ENCODE measurements around the gene VWA5A. TPM values are rescaled to one million over a fixed set of nuclear protein-coding genes. Genes with fewer than 3 reads are reported as not detected.
A peak's percentile ranks its signal among the peaks of the same experiment; 100 is the strongest.
"Not testable (repeated sequence)": the region's sequence is repeated elsewhere in the genome, so short reads cannot be mapped to it uniquely, and the experiment has no call there.

VWA5A gene
- total RNA-seq, 1 experiment from 2014 or later: 24.8 TPM

DNA sequence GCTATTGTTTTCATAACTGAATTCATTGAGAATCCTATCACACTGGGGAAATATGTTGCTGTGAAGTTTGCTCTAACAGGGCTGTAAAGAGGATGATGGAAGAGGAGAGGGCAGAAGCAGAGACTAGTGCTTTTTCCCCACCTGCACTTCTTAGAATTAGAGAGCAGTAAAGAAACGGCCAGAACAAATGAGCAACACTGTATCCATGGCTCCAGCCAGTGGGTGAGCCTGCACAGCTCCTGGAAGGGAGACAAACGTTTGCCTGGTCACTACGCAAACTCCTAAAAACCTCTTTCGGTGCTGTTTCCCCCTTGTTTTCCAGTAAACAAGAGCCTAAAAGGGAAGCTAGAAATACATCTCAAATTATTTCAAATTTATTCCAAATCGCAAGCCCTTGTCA lies 45.7 kb downstream of the VWA5A start:
- Histone ChIP-seq H3K4me3 (no peak overlapping the region), H3K27me3 (replicated peaks) (no peaks in the 10 kb centered on the region), H3K27ac (no peak overlapping the region), H3K36me3 (no peaks in the 10 kb centered on the region), H3K9me3 (replicated peaks) (no peaks in the 10 kb centered on the region), H3K4me1 (replicated peaks) (no peaks in the 10 kb centered on the region)
- DNase-seq (ENCODE audit: low read depth in 1 of 2, low spot score in 2 of 2): no peak

- Histone ChIP-seq H3K9me3 (replicated peaks) (no peaks in the 10 kb centered on the region), H3K36me3 (no peaks in the 10 kb centered on the region), H3K4me1 (replicated peaks) (no peaks in the 10 kb centered on the region), H3K27me3 (replicated peaks) (no peaks in the 10 kb centered on the region), H3K27ac (no peak overlapping the region), H3K4me3 (no peak overlapping the region)
- no peak for DNase-seq (ENCODE audit: low read depth in 1 of 2, low spot score in 2 of 2)
These were observed 52.6 kb downstream of the VWA5A start for GRCh38 chr11:124167826-124168231.

DNA sequence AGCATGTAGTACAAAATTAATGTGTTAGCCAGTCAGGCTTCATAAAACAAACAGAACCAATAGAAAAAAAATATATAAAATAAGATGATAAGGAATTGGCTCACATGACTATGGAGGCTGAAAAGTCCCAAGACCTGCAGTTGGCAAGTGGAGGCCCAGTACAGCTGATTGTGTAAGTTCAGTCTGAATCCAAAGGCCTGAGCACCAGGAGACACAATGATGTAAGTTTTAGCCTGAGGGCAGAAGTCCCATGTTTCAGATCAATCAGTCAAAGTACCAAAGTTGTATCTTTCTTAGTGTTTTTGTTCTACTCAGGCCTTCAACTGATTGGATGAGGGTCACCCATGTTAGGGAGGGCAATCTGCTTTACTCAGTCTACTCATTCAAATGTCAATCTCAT lies 53.5 kb downstream of the VWA5A start:
- no peaks in the 10 kb centered on the region for H3K4me1 ChIP-seq (replicated peaks)
- DNase-seq (ENCODE audit: low read depth in 1 of 2, low spot score in 2 of 2): no peak
- H3K27me3 ChIP-seq (replicated peaks): no peaks in the 10 kb centered on the region
- no peaks in the 10 kb centered on the region for H3K9me3 ChIP-seq (replicated peaks)
- H3K4me3 ChIP-seq: no peak overlapping the region
- H3K36me3 ChIP-seq: no peaks in the 10 kb centered on the region
- H3K27ac ChIP-seq: no peak overlapping the region

DNA sequence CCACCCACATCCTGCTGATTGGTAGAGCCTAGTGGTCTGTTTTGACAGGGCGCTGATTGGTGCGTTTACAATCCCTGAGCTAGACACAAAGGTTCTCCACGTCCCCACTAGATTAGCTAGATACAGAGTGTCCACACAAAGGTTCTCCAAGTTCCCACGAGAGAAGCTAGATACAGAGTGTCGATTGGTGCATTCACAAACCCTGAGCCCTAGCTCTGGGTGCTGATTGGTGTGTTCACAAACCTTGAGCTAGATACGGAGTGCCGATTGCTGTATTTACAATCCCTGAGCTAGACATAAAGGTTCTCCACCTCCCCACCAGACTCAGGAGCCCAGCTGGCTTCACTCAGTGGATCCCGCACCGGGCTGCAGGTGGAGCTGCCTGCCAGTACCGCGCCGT lies 55.1 kb downstream of the VWA5A start:
- not testable (repeated sequence) for H3K27me3 ChIP-seq (replicated peaks); H3K4me3 ChIP-seq; H3K36me3 ChIP-seq; H3K4me1 ChIP-seq (replicated peaks); DNase-seq (ENCODE audit: low read depth in 1 of 2, low spot score in 2 of 2); H3K9me3 ChIP-seq (replicated peaks); H3K27ac ChIP-seq

GRCh38 chr11:124170801-124171586 lies 55.7 kb downstream of the VWA5A start:
- Histone ChIP-seq H3K27ac (no peak overlapping the region), H3K36me3 (no peaks in the 10 kb centered on the region), H3K9me3 (replicated peaks) (no peaks in the 10 kb centered on the region), H3K4me3 (no peak overlapping the region), H3K27me3 (replicated peaks) (no peaks in the 10 kb centered on the region), H3K4me1 (replicated peaks) (peaks cover 4% of the 10 kb centered on the region; the same call in 1 of the 2 replicates)
- DNase-seq (ENCODE audit: low read depth in 1 of 2, low spot score in 2 of 2): no peak

DNA sequence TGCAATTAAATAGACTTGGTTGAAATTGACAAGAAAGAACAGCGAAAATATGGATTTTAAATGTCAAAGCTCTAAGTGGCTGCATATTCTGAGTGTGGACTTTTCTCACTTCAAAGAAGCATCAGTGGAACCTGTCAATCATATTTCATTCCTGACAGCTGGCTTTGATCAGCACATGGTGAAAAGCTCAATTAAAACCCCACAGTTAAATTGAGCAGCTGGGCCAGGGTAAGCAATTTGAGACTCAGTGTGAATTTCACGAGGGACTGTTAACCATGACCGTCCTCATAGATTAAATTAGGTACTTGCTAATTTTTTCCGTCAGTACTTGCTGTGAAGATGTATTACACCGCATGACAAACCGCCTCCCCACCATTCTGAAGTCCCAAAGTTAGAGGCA lies 56.9 kb downstream of the VWA5A start:
- Histone ChIP-seq H3K36me3 (no peaks in the 10 kb centered on the region), H3K27me3 (replicated peaks) (no peaks in the 10 kb centered on the region), H3K4me1 (replicated peaks) (peaks cover 4% of the 10 kb centered on the region; the same call in 1 of the 2 replicates), H3K9me3 (replicated peaks) (no peaks in the 10 kb centered on the region), H3K4me3 (no peak overlapping the region), H3K27ac (no peak overlapping the region)
- DNase-seq (ENCODE audit: low read depth in 1 of 2, low spot score in 2 of 2): no peak

DNA sequence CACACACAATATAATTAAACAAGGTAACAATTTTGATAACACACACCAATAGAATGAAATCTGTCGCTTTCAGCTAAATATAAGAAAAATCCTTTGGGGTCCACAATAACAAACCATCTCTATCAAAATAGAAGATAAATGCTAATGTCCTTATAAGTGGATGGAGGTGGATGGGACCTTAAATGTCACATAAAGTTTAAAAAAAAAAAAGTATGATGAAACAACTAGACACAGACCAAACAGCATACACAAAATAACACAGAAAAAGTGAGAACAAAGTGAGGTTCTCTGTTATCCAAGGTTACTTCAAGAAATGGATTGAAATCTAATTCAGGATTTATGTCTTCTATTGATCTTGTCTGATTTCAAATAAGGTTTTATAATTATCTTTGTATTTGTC lies 57.3 kb downstream of the VWA5A start:
- H3K27ac ChIP-seq: no peak overlapping the region
- H3K9me3 ChIP-seq (replicated peaks): no peaks in the 10 kb centered on the region
- no peak overlapping the region for H3K4me3 ChIP-seq
- H3K4me1 ChIP-seq (replicated peaks): peaks cover 4% of the 10 kb centered on the region; the same call in 1 of the 2 replicates
- DNase-seq (ENCODE audit: low read depth in 1 of 2, low spot score in 2 of 2): no peak
- no peaks in the 10 kb centered on the region for H3K27me3 ChIP-seq (replicated peaks)
- no peaks in the 10 kb centered on the region for H3K36me3 ChIP-seq

DNA sequence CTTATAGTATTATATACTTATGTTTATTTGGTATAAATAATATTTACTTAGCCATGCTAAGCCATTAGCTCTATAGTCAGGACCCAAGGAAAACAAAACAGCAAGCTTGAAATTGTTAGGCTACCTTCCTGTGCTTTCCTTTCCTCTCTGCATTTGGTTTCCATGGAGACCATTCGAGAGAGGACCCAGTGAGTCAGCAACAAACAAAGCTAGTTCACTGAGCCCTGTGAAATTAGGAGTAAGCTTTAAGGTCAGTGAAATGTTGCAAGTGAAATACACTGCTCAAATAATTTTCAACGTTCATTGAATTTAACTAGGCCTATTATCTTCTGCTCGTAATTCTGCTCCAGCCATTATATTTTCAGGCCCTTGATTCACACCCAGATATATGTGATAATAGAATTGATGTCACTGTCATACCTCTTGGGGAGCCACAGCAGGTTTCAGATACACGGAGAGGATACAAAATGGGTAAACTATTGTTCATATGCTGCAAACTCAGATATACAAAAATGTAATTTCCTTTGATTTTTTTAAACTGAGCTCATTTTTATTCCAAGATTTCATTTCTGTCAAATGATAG lies 58.8 kb downstream of the VWA5A start:
- Histone ChIP-seq H3K4me3 (no peak overlapping the region), H3K27me3 (replicated peaks) (no peaks in the 10 kb centered on the region), H3K4me1 (replicated peaks) (peaks cover 13% of the 10 kb centered on the region), H3K27ac (0 out of 2 replicates have a peak overlapping the region, but pooled peaks have one; percentile 18), H3K36me3 (no peaks in the 10 kb centered on the region), H3K9me3 (replicated peaks) (no peaks in the 10 kb centered on the region)
- DNase-seq (ENCODE audit: low read depth in 1 of 2, low spot score in 2 of 2): peak; percentile 45 to 48

DNA sequence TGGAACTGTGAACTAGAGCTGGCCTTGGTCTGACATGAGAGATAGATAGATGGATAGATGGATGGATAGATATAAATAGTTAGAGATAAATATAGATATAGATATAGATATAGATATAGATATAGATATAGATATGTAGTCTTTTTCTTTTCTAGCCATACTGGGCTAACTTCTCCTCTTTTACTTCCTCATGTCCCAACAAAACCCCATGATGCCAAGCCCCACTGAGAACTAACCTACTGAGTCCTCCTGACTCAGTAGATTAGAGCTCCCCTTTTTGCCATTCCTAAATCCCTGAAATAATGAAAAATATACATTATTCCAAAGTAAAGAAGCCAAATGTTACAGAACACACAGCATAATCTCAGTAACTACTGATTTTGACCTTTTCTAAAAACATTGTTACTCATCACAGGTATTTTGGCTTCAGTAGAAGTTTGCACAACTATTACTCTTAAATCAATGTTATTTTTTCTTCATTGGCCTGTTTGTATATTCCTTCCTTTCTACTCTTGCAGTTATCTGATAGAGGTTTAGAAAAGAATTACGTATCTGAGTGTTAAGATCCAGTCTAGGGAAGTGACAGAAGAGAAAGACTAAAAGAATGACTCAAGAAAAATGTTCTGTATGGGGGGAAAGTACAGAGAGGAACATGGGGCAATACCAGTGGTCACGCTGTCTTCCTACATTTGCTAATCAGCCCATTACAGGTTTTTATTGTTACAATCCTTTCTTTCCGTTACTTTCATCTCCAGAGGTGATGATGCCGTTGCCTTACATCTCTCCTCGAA lies 61.9 kb downstream of the VWA5A start:
- Histone ChIP-seq H3K27me3 (replicated peaks) (no peaks in the 10 kb centered on the region), H3K27ac (no peak overlapping the region), H3K36me3 (no peaks in the 10 kb centered on the region), H3K4me1 (replicated peaks) (peaks cover 18% of the 10 kb centered on the region), H3K9me3 (replicated peaks) (no peaks in the 10 kb centered on the region), H3K4me3 (no peak overlapping the region)
- DNase-seq (ENCODE audit: low read depth in 1 of 2, low spot score in 2 of 2): no peak

GRCh38 chr11:124179310-124179709 lies 64.1 kb downstream of the VWA5A start:
- Histone ChIP-seq H3K27ac (peak overlapping the region; percentile 57), H3K4me1 (replicated peaks) (peaks cover 15% of the 10 kb centered on the region), H3K27me3 (replicated peaks) (no peaks in the 10 kb centered on the region), H3K4me3 (no peak overlapping the region), H3K9me3 (replicated peaks) (no peaks in the 10 kb centered on the region), H3K36me3 (no peaks in the 10 kb centered on the region)
- DNase-seq (ENCODE audit: low read depth in 1 of 2, low spot score in 2 of 2): peak in 1 of 2 experiments; percentile 47

- Histone ChIP-seq H3K27ac (no peak within 1 kb of the TSS), H3K27me3 (replicated peaks) (no peaks in the 10 kb centered on the region), H3K36me3 (no peaks in the 10 kb centered on the region), H3K4me1 (replicated peaks) (peaks cover 14% of the 10 kb centered on the region), H3K9me3 (replicated peaks) (no peaks in the 10 kb centered on the region), H3K4me3 (no peak within 1 kb of the TSS)
- no peak for DNase-seq (ENCODE audit: low read depth in 1 of 2, low spot score in 2 of 2)
These were observed 67.8 kb downstream of the VWA5A start, which contains the start of gene OR10D3 for GRCh38 chr11:124183068-124183467. Gene OR10D3 (plus strand): TSS chr11:124183345. CDS start chr11:124185270, 1,925 bp downstream.

DNA sequence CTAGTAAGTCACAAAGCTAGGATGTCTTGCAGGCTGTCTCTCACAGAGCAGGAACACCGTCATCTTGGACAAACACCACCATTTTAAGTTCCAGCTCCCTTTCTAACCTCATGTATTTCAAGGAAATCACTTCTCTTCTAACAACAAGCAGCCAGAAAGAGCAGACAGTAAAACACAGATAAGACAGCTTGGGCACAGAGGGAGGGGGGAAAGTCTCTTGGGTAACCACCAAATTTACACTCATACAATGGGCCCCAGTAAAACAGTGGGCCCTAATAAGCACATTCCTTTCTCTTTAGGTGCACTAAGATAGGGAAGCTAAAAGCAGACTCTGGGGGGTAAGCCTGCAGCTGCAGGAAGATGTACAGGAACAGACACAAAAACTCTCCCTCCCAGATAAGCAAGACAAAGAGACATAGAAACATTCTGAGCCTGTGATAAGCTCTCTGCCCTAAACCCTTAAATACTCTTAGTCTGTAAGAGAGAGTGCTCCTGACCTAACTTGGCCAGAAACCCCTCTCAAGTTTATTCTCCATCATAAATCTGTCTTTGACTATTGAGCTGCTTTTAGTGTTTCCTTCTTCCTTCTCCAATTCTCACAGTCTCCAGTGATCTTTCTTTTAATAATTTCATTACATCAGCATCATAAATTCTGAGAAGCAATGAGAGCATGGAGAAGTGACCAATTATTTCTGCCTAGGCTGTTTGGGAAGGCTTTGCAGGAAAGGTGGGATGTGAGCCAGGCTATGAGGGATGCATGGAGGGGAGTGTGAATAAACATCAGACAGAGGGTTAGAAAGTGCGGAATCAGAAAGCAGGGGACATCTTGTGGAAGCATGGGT lies 75.3 kb downstream of the VWA5A start:
- DNase-seq (ENCODE audit: low read depth in 1 of 2, low spot score in 2 of 2): no peak
- no peaks in the 10 kb centered on the region for H3K4me1 ChIP-seq (replicated peaks)
- no peaks in the 10 kb centered on the region for H3K36me3 ChIP-seq
- H3K4me3 ChIP-seq: no peak overlapping the region
- no peak overlapping the region for H3K27ac ChIP-seq
- no peaks in the 10 kb centered on the region for H3K27me3 ChIP-seq (replicated peaks)
- no peaks in the 10 kb centered on the region for H3K9me3 ChIP-seq (replicated peaks)

GRCh38 chr11:124193221-124194010 lies 78.2 kb downstream of the VWA5A start:
- H3K36me3 ChIP-seq: no peaks in the 10 kb centered on the region
- no peaks in the 10 kb centered on the region for H3K4me1 ChIP-seq (replicated peaks)
- DNase-seq (ENCODE audit: low read depth in 1 of 2, low spot score in 2 of 2): no peak
- no peak overlapping the region for H3K27ac ChIP-seq
- H3K4me3 ChIP-seq: no peak overlapping the region
- H3K9me3 ChIP-seq (replicated peaks): no peaks in the 10 kb centered on the region
- H3K27me3 ChIP-seq (replicated peaks): no peaks in the 10 kb centered on the region
